HG03025 (cell line): ENCODE results near the gene IFFO2.

Experiments
- ATAC-seq: cut with Tn5 transposase; IDR thresholded peaks from one replicate; pipeline ENCODE4 v1.9.1; 2021; ENCODE audit warnings: mild to moderate bottlenecking, moderate library complexity; ENCODE audit not compliant: unreplicated experiment, low FRiP score

IFFO2 gene

GRCh38 chr1:18956193-18957135 is at the start of gene IFFO2:
IFFO2 (minus strand) TSS chr1:18956676; CDS start chr1:18956332, 344 bp downstream.
- ATAC-seq = peak; percentile 77

GRCh38 chr1:19006000-19006399 is 49.5 kb upstream of the IFFO2 start:
- ATAC-seq = no peak

- ATAC-seq = no peak
Observed at GRCh38 chr1:19003371-19004290, 47.2 kb upstream of the IFFO2 start.

GRCh38 chr1:19000065-19000464 is 43.6 kb upstream of the IFFO2 start:
- ATAC-seq = no peak

GRCh38 chr1:18999359-18999758 is 42.9 kb upstream of the IFFO2 start:
- no peak for ATAC-seq

GRCh38 chr1:18998016-18998724 is 41.7 kb upstream of the IFFO2 start:
- ATAC-seq = no peak

- ATAC-seq = no peak
Observed at GRCh38 chr1:18997508-18997907, 41.0 kb upstream of the IFFO2 start.

- ATAC-seq = no peak
Observed at GRCh38 chr1:18996548-18997177, 40.2 kb upstream of the IFFO2 start.

- no peak for ATAC-seq
Observed at GRCh38 chr1:18994381-18994780, 37.9 kb upstream of the IFFO2 start.

GRCh38 chr1:18992646-18993045 is 36.2 kb upstream of the IFFO2 start:
- no peak for ATAC-seq

- no peak for ATAC-seq
Observed at GRCh38 chr1:18991585-18991984, 35.1 kb upstream of the IFFO2 start.

GRCh38 chr1:18989896-18990295 is 33.4 kb upstream of the IFFO2 start:
- ATAC-seq = no peak

- ATAC-seq = no peak
Observed at GRCh38 chr1:18989176-18989799, 32.8 kb upstream of the IFFO2 start.

GRCh38 chr1:18981242-18981641 is 24.8 kb upstream of the IFFO2 start:
- no peak for ATAC-seq

GRCh38 chr1:18978706-18979105 is 22.2 kb upstream of the IFFO2 start:
- ATAC-seq = no peak

GRCh38 chr1:18977428-18977827 is 21.0 kb upstream of the IFFO2 start:
- ATAC-seq = no peak

- no peak for ATAC-seq
Observed at GRCh38 chr1:18976096-18976495, 19.6 kb upstream of the IFFO2 start.

- no peak for ATAC-seq
Observed at GRCh38 chr1:18974606-18975005, 18.1 kb upstream of the IFFO2 start.

- no peak for ATAC-seq
Observed at GRCh38 chr1:18974005-18974404, 17.5 kb upstream of the IFFO2 start.
